HG02840 (cell line): Measurements from ENCODE around the gene TMEM126B.
"Not testable (repeated sequence)": the region's sequence is repeated elsewhere in the genome, so short reads cannot be mapped to it uniquely, and the experiment has no call there.

Experiments
- ATAC-seq: cut with Tn5 transposase; IDR thresholded peaks from one replicate; pipeline ENCODE4 v1.9.1; 2021; ENCODE audit warnings: mild to moderate bottlenecking, moderate library complexity, moderate number of reproducible peaks; ENCODE audit not compliant: unreplicated experiment, low FRiP score

TMEM126B gene

GRCh38 chr11:85627998-85628770 lies at the start of gene TMEM126B:
Gene TMEM126B (plus strand): TSS chr11:85628593. CDS start chr11:85628608, 15 bp downstream.
- peak; percentile 100 for ATAC-seq

- no peak for ATAC-seq
These were observed 46.3 kb upstream of the TMEM126B start for GRCh38 chr11:85582111-85582510.

DNA sequence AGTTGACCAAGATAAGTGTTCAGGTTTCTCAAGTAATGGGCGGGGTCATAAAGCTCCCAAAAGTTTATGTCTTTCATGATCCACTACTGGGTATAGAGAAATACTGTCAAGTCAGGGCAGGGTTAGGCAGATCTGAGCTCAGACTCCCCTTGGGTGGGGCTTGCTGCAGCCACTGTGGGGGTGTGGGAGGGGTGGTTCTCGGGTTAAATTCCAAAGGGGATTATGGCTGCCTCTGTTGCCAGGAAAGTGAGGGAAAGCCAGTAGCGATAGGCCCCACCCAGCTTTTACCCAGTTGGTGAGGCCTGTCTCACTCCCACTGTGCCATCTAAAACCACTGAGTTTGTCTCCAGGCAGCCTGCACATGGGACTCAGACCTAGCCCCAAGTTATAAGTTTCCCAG lies 39.0 kb upstream of the TMEM126B start:
- no peak for ATAC-seq

DNA sequence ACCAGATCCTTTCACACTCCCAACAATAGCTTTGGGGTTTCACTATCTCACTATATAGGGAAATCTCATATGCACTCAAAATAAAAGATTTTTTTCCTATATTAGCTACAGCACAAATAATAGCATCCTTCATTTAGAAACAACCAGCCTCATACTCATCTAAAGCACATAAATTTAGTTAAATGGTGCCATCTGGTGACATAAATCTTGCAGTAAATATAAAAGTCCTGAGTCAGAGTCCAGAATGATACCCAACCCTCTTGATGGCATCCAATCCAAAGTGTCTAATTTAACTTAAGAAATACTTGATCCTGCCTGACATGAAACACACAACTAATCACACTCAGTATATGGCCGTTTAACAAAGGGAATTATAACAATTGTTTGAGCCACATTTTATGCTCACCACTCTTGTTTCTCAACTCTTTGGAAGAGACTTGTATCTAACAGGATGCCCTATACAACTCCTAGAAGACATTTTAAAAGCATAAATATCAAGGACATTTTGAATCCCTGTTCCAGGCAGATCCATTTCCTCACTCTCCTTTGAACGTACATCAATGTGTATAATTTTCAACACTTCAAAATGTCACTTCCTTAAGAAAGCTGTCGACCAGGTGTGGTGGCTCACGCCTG lies 37.4 kb upstream of the TMEM126B start:
- ATAC-seq: no peak

DNA sequence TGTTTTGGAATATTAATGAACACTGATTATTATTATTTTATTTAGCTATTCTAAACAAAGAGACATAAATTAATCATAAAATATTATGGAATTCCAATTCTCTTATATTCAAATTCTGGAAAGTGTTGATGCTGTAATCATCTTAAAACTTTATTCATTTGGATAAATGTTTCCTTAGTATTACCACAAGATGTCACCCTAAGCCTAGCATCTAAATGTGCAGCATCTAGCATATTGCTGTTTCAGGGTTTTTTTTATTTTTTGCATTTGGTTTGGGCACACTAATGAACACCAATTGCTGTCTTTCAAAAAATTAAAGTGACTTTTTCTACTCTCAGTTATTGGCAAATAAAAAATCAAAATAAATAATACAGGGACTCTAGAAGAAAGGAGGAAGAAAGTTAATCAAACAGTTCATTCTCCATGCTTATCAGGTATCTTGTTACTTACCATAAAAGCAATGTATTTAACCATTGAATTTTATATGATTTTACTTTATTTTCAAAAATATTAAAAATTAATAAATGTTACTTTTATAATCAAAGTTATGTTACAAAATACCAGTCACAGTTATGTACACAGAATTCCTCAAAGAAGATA lies 33.0 kb upstream of the TMEM126B start:
- peak; percentile 61 for ATAC-seq

- ATAC-seq: no peak
These were observed 31.5 kb upstream of the TMEM126B start for GRCh38 chr11:85596886-85597285.

DNA sequence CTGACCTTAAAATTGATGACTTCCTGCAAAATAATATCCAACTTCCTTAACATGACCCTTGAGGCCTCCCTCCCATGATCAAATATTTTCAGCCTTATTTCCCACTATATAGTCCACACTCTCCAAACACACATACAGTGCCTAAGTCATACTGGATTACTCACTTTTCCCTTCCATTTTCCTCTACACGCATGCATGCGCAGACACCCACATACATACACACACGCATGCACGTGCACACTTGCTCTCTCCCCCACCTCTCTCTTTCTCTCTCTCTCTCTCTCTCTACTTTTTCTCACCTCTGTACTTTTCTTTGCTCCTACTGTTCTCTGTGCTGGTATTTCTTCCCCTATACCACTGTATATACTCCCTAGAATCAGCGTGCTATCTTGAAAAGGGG lies 29.3 kb upstream of the TMEM126B start:
- ATAC-seq: no peak

GRCh38 chr11:85602526-85603213 lies 25.7 kb upstream of the TMEM126B start:
- no peak for ATAC-seq

GRCh38 chr11:85603220-85603619 lies 25.2 kb upstream of the TMEM126B start:
- no peak for ATAC-seq

DNA sequence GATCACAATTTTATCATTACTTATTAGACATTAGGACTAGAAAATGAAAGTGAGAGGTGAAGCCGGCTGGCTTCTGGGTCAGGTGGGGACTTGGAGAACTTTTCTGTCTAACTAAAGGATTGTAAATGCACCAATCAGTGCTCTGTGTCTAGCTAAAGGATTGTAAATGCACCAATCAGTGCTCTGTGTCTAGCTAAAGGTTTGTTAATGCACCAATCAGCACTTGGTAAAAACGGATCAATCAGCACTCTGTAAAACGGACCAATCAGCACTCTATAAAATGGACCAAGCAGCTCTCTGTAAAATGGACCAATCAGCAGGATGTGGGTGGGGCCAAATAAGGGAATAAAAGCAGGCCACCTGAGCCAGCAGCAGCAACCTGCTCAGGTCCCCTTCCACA lies 22.2 kb upstream of the TMEM126B start:
- not testable (repeated sequence) for ATAC-seq

GRCh38 chr11:85608621-85609020 lies 19.8 kb upstream of the TMEM126B start:
- ATAC-seq: not testable (repeated sequence)

- ATAC-seq: not testable (repeated sequence)
These were observed 19.1 kb upstream of the TMEM126B start for GRCh38 chr11:85609286-85609685.

DNA sequence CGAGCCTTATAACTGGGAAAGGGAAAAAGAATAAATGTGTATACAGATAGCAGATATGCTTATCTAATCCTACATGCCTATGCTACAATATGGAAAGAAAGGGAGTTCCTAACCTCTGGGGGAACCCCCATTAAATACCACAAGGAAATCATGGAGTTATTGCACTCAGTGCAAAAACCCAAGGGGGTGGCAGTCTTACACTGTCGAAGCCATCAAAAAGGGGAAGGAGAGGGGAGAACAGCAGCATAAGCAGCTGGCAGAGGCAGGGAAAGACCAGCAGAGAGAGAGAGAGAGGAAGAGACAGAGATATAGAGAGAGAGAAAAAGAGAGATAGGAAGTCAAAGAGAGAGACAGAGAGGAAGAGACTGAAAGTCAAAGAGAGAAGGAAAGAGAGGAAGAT lies 16.8 kb upstream of the TMEM126B start:
- ATAC-seq: not testable (repeated sequence)

DNA sequence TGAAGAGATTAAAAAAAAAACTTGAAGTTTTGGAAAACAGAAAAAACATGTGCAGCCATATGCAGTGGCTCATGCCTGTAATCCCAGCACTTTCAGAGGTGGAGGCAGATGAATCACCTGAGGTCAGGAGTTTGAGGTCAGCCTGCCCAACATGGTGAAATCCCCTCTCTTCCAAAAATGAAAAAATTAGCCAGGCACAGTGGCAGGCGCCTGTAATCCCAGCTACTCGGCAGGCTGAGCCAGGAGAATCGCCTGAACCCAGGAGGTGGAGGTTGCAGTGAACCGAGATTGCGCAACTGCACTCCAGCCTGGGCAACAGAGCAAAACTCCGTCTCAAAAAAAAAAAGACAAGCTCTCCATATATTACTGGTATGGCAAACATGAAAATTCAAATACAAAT lies 8.9 kb upstream of the TMEM126B start:
- no peak for ATAC-seq

DNA sequence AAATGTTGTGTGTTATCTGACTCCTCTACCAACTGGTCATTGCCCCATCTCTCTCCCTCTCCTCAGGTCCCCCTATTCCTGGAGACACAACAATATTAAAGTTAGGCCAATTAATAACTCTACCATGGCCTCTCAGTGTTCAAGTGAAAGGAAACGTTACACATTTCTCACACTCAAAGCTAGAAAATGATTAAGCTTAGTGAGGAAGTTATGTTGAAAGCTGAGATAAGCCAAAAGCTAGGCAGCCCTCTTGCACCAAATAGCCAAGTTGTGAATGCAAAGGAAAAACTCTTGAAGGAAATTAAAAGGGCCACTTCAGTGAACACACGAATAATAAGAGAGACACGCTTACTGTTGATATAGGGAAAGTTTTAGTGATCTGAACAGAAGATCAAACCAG lies 8.1 kb upstream of the TMEM126B start:
- ATAC-seq: no peak

- ATAC-seq: no peak
These were observed 1.9 kb upstream of the TMEM126B start for GRCh38 chr11:85626496-85626895.

DNA sequence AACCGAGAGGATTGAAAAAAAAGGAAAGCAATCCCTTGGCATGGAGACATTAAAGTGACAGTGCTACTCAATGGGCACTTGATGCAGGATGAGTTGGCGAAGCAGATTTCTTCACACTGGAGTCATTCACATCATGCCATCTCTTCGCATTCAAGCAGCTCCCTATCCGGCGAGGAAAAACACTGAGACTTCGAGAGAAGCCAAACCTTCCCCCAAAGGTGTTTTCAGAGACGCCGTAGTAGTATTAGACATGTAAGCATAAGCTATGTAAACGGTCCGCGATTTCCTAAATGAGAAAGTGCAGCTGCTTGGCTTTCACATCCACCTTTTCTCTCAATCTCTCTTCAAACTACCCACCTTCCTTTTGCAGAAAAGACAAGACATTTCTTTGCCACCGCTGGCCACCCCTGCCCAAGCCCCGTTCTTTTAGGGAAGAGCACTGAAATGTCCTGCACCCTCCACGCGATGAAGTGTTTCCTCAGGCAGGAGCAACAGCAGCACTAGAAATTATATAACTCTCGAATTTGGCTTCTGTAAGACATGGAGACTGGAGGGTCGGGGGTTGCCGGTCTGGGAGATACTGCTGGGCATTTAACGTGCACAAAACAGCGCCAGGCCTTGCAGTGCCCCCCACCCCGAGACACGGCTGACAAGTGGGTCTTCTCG lies 928 bp upstream of the TMEM126B start, which contains the start of gene DLG2:
DLG2 (minus strand) TSS at position 13 of the 666 bp plus-strand sequence.
- no peak for ATAC-seq

DNA sequence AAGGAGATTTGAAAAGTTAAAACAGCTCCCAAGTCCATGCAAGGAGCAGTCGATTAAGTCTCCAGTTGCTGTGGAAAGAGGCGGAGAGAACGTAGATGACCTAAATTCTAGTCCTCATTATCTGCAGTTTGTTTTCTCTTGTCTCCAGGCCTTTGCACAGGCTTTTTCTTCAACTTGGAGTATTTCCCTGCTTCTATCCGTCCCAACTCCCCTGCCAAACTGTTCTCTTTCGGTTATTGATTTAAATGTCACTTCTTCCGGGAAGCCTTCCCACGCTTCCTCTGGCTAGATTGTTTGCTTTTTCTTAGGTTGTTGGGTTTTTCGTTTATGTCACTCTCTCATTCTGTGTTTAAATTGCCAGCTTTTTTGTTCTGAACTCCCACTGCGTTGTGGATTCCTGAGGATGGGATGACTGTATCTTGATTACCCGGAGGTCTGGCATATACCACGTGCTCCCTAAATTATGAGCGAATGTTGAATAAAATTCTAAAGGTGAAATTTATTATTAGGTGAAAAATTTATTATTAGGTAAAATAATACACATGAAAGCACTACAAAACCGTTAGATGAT lies 463 bp downstream of the TMEM126B start:
- peak; percentile 2 for ATAC-seq

- no peak for ATAC-seq
These were observed 6.4 kb downstream of the TMEM126B start for GRCh38 chr11:85634747-85635146.

- ATAC-seq: no peak
These were observed 14.8 kb downstream of the TMEM126B start for GRCh38 chr11:85643191-85643614.
